Spleen (tissue), 11 donors: ENCODE measurements around the gene NUDT4. TPM values are rescaled to one million over a fixed set of nuclear protein-coding genes. Genes with fewer than 3 reads are reported as not detected.

Experiments
- DNase-seq: peaks from one replicate; pipeline ENCODE4 v3.0.0-alpha.2; 2020
- H3K27ac ChIP-seq, 8 donors: fragments of 200-600 bp; sonication (generic) in 7 of 8; 1 replicate in 4 of 8; 2 replicates in 4 of 8; pipeline versions ENCODE4 v1.5.0 to v1.8.0; 2016 to 2021; ENCODE audit warnings: inconsistent platforms in 4 of 8, mild to moderate bottlenecking in 4 of 8, moderate library complexity in 1 of 8
- H3K27me3 ChIP-seq, 7 donors: fragments of 200-600 bp; sonication (generic) in 6 of 7; replicated peaks in 1 of 7; 1 replicate in 4 of 7; 2 replicates in 3 of 7; pipeline versions ENCODE4 v1.5.0 to v1.8.0; 2016 to 2021; ENCODE audit warnings: inconsistent platforms in 3 of 7, mild to moderate bottlenecking in 1 of 7
- H3K36me3 ChIP-seq, 6 donors: fragments of 200-600 bp; sonication (generic) in 5 of 6; 1 replicate in 4 of 6; 2 replicates in 2 of 6; pipeline versions ENCODE4 v1.5.0 to v1.8.0; 2016 to 2021; ENCODE audit warnings: inconsistent platforms in 2 of 6
- H3K4me1 ChIP-seq, 6 donors: fragments of 200-600 bp; sonication (generic) in 5 of 6; 1 replicate in 3 of 6; 2 replicates in 3 of 6; pipeline versions ENCODE4 v1.5.0 to v1.8.0; 2016 to 2021; ENCODE audit warnings: inconsistent platforms in 3 of 6
- H3K4me3 ChIP-seq, 8 donors: fragments of 200-600 bp; sonication (generic) in 7 of 8; 1 replicate in 4 of 8; 2 replicates in 4 of 8; pipeline versions ENCODE4 v1.5.0 to v1.8.0; 2016 to 2021; ENCODE audit warnings: inconsistent platforms in 4 of 8, mild to moderate bottlenecking in 4 of 8, moderate library complexity in 2 of 8
- H3K9me3 ChIP-seq, 8 donors: fragments of 200-600 bp; sonication (generic) in 7 of 8; 1 replicate in 4 of 8; 2 replicates in 4 of 8; pipeline versions ENCODE4 v1.5.0 to v1.8.0; 2016 to 2021; ENCODE audit warnings: inconsistent platforms in 4 of 8
- POLR2A ChIP-seq, 3 donors: fragments of 450-650 bp; IDR thresholded peaks; one replicate each; pipeline ENCODE4 v1.5.1; 2017; ENCODE audit warnings: antibody characterized with exemption in 3 of 3, mild to moderate bottlenecking in 1 of 3
- POLR2AphosphoS5 ChIP-seq, 3 donors: sonication (generic); formaldehyde crosslinking; IDR thresholded peaks; one replicate each; pipeline ENCODE4 v1.5.1; 2017; ENCODE audit warnings: antibody characterized with exemption in 3 of 3
- WGBS, 5 donors: extraction: QIAGEN DNeasy Blood & Tissue Kit in 3 of 5; methylation state at CpG; one replicate each; pipeline versions ENCODE4 v1.1.5 to v1.1.7; 2013 to 2018; 5-methylcytosine and 5-hydroxymethylcytosine counted together
- intact Hi-C: fragments of 100-400 bp; cut with DNase I; formaldehyde crosslinking; loops from one replicate; pipeline ENCODE4 v1.15.0; 2023; ENCODE audit warnings: low total_unique reads
- polyA plus RNA-seq, 3 donors: library from polyadenylated mRNA; stranded (reverse); fragments of 200-250 nt; gene quantifications; one replicate each; pipeline ENCODE4 v1.2.1, GENCODE V29; 2013
- total RNA-seq, 7 donors: library from RNA; depleted of rRNA in 3 of 7; stranded (reverse); fragments of >200 nt in 3 of 7; fragmentation: NEBNext Ultra II Directional in 4 of 7; extraction: Animal tissue kit (Norgen Biotek cat#: 25700) in 4 of 7; gene quantifications; one replicate each; pipeline versions ENCODE4 v1.1.0 to v1.2.1, GENCODE V29; 2016 to 2021
- TF ChIP-seq, protein P1 (sequence below), 11 experiments: fragments of 200-600 bp in 7 of 11; fragments of 450-650 bp in 4 of 11; sonication (generic) in 4 of 11; IDR thresholded peaks in 8 of 11; conservative IDR thresholded peaks in 3 of 11; 1 replicate in 7 of 11; 2 replicates in 4 of 11; pipeline versions ENCODE4 v1.4.0 to v1.8.0; 2016 to 2021; ENCODE audit warnings: antibody characterized with exemption in 11 of 11, inconsistent platforms in 4 of 11, mild to moderate bottlenecking in 1 of 11
- donor health status: healthy with polysubstance abuse.
- donor health status: DM: no; HTN: no; CAD: no; lungs with moderate emphysema.
- donor health status: DM: no; HTN: no; CAD: no.
- donor health status: Bipolar disorder and iron deficiency.
- donor health status: healthy.
- donor health status: DM: no; HTN: no; CAD: no.
- donor health status: DM: yes; HTN: yes; CAD: no.

The NUDT4 gene
- total and polyA plus RNA-seq, 10 donors = 14.9 to 59.3 (median 42.2) TPM

DNA sequence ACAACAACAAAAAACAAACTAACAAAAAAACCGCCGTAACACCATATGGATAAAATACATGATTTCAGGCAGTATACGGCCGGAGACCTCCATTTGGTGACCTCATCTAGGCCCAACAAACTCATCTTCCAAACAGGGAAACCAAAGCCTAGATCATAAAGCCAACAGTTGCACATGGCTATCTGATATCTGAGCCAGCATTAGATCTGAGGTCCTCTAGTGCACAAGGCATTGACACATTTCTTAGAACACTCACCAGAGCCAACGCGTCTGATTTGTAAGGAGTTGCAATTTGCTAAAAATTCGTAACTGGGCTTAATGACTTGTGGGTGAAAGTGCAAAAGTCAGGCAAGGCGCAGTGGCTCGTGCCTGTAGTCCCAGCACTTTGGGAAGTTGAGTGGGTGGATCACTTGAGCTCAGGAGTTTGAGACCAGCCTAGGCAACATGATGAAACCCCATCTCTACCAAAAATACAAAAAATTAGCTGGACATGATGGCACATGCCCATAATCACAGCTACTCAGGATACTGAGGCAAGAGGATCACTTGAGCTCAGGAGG, 42.0 kb upstream of the NUDT4 start:
- no peak overlapping the region for H3K4me3 ChIP-seq
- TF ChIP-seq, protein P1, sequence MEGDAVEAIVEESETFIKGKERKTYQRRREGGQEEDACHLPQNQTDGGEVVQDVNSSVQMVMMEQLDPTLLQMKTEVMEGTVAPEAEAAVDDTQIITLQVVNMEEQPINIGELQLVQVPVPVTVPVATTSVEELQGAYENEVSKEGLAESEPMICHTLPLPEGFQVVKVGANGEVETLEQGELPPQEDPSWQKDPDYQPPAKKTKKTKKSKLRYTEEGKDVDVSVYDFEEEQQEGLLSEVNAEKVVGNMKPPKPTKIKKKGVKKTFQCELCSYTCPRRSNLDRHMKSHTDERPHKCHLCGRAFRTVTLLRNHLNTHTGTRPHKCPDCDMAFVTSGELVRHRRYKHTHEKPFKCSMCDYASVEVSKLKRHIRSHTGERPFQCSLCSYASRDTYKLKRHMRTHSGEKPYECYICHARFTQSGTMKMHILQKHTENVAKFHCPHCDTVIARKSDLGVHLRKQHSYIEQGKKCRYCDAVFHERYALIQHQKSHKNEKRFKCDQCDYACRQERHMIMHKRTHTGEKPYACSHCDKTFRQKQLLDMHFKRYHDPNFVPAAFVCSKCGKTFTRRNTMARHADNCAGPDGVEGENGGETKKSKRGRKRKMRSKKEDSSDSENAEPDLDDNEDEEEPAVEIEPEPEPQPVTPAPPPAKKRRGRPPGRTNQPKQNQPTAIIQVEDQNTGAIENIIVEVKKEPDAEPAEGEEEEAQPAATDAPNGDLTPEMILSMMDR (IDR thresholded peaks at IDR 0.05 in 8 of 11, conservative IDR thresholded peaks at IDR 0.05 in 3 of 11) = no peak
- TF ChIP-seq POLR2AphosphoS5 (IDR thresholded peaks at IDR 0.05) (no peak), POLR2A (IDR thresholded peaks at IDR 0.05) (no peak)
- H3K27ac ChIP-seq = no peak overlapping the region
- H3K36me3 ChIP-seq = no peaks in the 10 kb centered on the region
- H3K27me3 ChIP-seq = no peaks in the 10 kb centered on the region
- no peaks in the 10 kb centered on the region for H3K9me3 ChIP-seq
- no peak for DNase-seq
- 85 to 94% (median 91%) methylated on average over 9 of the region's 9 CpGs for WGBS, 5 donors
- no peaks in the 10 kb centered on the region for H3K4me1 ChIP-seq
- intact Hi-C loops = no loop called here

DNA sequence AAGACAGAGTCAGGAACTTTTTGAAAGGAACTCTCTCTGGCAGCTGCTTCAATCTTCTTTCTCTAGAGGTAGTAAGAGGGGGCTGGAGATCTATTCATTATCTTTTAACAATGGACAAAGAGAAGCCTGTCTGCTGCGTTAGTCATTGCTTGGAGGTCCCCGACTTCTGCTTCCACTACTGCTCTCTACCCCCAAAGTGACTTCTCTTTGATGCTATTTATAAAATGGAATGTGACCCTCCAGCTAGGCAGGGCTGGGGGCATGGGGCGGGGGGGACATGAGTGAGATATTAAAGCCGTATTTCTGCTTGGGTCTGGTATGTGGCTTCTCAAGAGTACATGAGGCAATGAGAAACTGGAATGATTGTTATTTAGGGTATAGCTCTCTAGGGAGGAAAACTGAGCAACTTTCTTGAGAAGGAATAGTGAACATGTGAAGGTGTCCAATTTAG, 41.4 kb upstream of the NUDT4 start:
- 37 to 76% (median 59%) methylated on average over 4 of the region's 4 CpGs for WGBS, 5 donors
- intact Hi-C loops = no loop called here

DNA sequence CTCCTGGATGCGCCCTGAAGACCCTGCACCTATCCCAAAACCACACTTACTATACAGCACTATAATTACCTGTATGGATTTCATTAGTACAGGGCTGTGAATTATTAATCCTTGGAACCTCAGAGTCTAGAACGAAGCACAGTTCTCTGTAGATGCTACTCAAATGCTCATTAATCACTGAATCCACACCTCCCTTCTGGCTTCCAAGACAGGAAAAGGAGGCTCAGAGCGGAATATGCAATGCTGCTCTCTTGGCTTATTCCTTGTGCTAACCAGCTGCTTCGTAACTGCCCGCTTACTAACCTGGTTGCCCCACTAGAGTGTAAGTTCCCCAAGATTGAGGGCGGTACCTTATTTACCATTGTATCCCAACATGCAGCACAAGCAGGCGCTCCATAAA, 39.1 kb upstream of the NUDT4 start:
- DNase-seq = no peak
- WGBS, 5 donors = 89 to 94% (median 92%) methylated on average over 7 of the region's 7 CpGs
- H3K4me1 ChIP-seq = no peaks in the 10 kb centered on the region
- no peaks in the 10 kb centered on the region for H3K9me3 ChIP-seq
- no peaks in the 10 kb centered on the region for H3K36me3 ChIP-seq
- H3K4me3 ChIP-seq = no peak overlapping the region
- TF ChIP-seq, protein P1 (IDR thresholded peaks at IDR 0.05 in 8 of 11, conservative IDR thresholded peaks at IDR 0.05 in 3 of 11) = no peak
- TF ChIP-seq POLR2A (IDR thresholded peaks at IDR 0.05) = no peak
- no peak for TF ChIP-seq POLR2AphosphoS5 (IDR thresholded peaks at IDR 0.05)
- no peak overlapping the region for H3K27ac ChIP-seq
- intact Hi-C loops = no loop called here
- no peaks in the 10 kb centered on the region for H3K27me3 ChIP-seq

More for the DNA sequence above, 41.4 kb upstream of the NUDT4 start:
- Histone ChIP-seq H3K9me3 (no peaks in the 10 kb centered on the region), H3K36me3 (no peaks in the 10 kb centered on the region), H3K27ac (no peak overlapping the region), H3K27me3 (no peaks in the 10 kb centered on the region), H3K4me3 (no peak overlapping the region), H3K4me1 (no peaks in the 10 kb centered on the region)
- TF ChIP-seq, protein P1 (IDR thresholded peaks at IDR 0.05 in 8 of 11, conservative IDR thresholded peaks at IDR 0.05 in 3 of 11) = no peak
- no peak for TF ChIP-seq POLR2A (IDR thresholded peaks at IDR 0.05)
- no peak for TF ChIP-seq POLR2AphosphoS5 (IDR thresholded peaks at IDR 0.05)
- no peak for DNase-seq

DNA sequence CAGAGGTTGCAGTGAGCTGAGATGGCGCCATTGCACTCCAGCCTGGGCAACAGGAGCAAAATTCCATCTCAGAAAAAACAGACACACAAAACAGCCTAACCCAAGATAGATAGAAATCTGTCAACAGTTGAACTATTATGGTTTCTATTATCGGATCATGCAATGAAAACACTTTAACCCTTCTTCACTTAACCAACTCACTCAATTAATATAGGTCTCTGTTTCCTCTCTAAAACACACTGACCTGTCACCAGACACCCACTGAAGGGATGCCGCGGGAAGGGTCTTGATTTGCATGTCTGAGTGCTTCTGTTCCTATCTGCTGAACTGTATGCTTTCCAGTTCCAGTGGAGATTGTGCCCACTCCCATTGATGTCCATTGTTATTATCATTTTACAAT, 38.0 kb upstream of the NUDT4 start:
- Histone ChIP-seq H3K9me3 (no peaks in the 10 kb centered on the region), H3K27ac (no peak overlapping the region), H3K27me3 (no peaks in the 10 kb centered on the region), H3K4me3 (no peak overlapping the region), H3K36me3 (no peaks in the 10 kb centered on the region), H3K4me1 (no peaks in the 10 kb centered on the region)
- TF ChIP-seq, protein P1 (IDR thresholded peaks at IDR 0.05 in 8 of 11, conservative IDR thresholded peaks at IDR 0.05 in 3 of 11) = no peak
- TF ChIP-seq POLR2A (IDR thresholded peaks at IDR 0.05) (no peak), POLR2AphosphoS5 (IDR thresholded peaks at IDR 0.05) (no peak)
- DNase-seq = no peak
- 89 to 95% (median 93%) methylated on average over 4 of the region's 4 CpGs for WGBS, 5 donors
- intact Hi-C loops = no loop called here
